HEK293T (cell line): ENCODE measurements around the gene TMEM167B.

Experiments
- FOXK2 ChIP-seq: fragments of 450-650 bp; IDR thresholded peaks from 2 replicates; pipeline ENCODE4 v1.6.1; 2016; ENCODE audit warnings: mild to moderate bottlenecking
- TARDBP ChIP-seq: fragments of 450-650 bp; IDR thresholded peaks from 2 replicates; pipeline ENCODE4 v1.6.1; 2016
- ZNF384 ChIP-seq: fragments of 450-650 bp; IDR thresholded peaks from 2 replicates; pipeline ENCODE4 v1.6.1; 2016

DNA sequence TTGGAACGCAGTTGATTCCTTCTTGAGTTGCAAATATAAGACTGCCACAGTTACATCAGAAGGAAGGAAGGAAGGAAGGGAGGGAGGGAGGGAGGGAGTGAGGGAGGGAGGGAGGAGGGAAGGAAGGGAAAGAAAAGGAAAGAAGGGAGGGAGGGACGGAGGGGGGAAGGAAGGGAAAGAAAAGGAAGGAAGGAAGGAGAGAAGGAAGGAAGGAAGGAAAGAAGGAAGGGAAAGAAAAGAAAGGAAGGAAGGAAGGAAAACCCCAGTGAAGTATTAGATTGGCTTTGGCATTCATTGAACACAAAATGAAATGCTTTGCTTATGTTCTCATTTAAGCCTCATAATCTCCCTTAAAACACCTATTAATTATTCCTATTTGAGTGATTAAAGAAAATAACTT, 42.2 kb upstream of the TMEM167B start:
- TF ChIP-seq ZNF384 (no peak), TARDBP (no peak), FOXK2 (no peak)
